Activated CD4-positive, alpha-beta T cell treated with anti-CD3 and anti-CD28 coated beads, Interleukin-2, amount 50 U/mL, for 16 hours (primary cell): Measurements from ENCODE around the gene DDX10.

ENCODE experiments used
- DNase-seq: peaks from one replicate; pipeline ENCODE4 v3.0.0-alpha.2; 2020

The DDX10 gene

DNA sequence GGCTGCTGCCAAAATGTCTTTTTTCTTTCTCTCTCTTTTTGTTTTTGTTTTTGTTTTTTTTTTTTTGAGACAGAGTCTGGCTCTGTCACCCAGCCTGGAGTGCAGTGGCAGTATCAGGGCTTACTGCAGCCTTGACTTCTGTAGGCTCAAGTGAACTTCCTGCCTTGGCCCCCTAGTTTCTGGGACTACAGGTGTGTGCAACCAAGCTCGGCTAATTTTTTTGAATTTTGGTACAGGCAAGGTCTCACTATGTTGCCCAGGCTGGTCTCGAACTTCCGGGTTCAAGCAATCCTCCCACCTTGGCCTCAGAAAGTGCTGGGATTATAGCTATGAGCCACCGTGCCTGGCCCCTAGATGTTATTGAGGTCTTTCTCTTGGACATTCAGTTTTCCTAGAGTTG lies 2.2 kb upstream of the DDX10 start:
- DNase-seq, result no peak

GRCh38 chr11:108663154-108663877 lies 1.6 kb upstream of the DDX10 start:
- no peak for DNase-seq

GRCh38 chr11:108666373-108666772 lies 1.5 kb downstream of the DDX10 start:
- DNase-seq, result no peak

- DNase-seq, result no peak
These were observed 4.4 kb downstream of the DDX10 start for GRCh38 chr11:108669286-108669685.

- no peak for DNase-seq
These were observed 4.8 kb downstream of the DDX10 start for GRCh38 chr11:108669711-108670110.

GRCh38 chr11:108670451-108670850 lies 5.6 kb downstream of the DDX10 start:
- no peak for DNase-seq

- DNase-seq, result no peak
These were observed 7.2 kb downstream of the DDX10 start for GRCh38 chr11:108672113-108672512.

DNA sequence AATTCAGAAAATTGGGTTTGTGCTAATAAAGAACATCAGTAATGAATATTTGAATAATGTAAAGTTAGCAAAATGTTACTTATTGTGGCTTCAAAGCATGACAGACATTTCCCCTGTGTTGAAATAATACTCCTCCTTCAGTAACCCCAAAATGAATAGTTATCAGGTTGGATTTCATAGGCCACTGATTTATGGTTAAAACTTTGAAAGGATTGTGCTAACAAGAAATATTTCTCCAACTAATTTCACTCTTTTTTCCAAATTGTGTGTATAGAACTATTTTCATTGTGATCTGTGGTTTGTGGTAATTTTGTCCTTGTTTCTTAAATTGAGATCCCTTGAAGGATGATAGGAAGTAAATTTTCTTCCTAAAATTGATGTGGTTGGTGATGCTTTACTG lies 7.9 kb downstream of the DDX10 start:
- DNase-seq, result no peak

GRCh38 chr11:108679045-108679444 lies 14.2 kb downstream of the DDX10 start:
- DNase-seq, result no peak

- DNase-seq, result no peak
These were observed 15.4 kb downstream of the DDX10 start for GRCh38 chr11:108680271-108680670.

DNA sequence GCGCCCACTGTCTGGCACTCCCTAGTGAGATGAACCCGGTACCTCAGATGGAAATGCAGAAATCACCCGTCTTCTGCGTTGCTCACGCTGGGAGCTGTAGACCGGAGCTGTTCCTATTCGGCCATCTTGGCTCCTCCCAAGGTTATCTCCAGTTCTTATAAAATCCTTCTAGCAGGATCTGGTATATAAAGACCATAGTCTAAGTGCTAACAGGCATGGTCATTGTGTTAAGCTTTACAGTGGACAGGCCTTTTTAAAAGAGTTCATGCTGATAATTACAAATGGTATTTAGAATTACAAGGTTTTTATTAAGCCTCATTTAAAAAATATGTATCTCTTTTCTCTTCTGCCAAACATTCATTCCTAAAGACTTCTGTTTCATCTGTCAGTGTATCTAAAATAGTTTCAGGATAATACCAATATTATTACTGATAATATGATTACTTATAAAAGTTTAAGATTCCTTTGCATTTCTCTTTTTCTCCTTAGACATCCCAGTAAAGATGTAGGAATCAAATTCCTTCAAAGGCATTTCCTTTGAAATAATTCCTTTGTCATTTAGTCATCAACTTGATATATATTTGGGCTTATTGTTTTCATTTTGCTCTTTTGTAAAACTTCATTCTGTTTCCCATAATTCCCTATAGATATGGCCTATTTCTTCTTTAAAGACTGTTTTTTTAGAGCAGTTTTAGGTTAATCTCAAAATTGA lies 20.7 kb downstream of the DDX10 start:
- no peak for DNase-seq

- DNase-seq, result no peak
These were observed 29.0 kb downstream of the DDX10 start for GRCh38 chr11:108693852-108694251.

GRCh38 chr11:108694846-108695245 lies 30.0 kb downstream of the DDX10 start:
- DNase-seq, result no peak

- peak; percentile 52 for DNase-seq
These were observed 33.1 kb downstream of the DDX10 start for GRCh38 chr11:108697872-108698473.

DNA sequence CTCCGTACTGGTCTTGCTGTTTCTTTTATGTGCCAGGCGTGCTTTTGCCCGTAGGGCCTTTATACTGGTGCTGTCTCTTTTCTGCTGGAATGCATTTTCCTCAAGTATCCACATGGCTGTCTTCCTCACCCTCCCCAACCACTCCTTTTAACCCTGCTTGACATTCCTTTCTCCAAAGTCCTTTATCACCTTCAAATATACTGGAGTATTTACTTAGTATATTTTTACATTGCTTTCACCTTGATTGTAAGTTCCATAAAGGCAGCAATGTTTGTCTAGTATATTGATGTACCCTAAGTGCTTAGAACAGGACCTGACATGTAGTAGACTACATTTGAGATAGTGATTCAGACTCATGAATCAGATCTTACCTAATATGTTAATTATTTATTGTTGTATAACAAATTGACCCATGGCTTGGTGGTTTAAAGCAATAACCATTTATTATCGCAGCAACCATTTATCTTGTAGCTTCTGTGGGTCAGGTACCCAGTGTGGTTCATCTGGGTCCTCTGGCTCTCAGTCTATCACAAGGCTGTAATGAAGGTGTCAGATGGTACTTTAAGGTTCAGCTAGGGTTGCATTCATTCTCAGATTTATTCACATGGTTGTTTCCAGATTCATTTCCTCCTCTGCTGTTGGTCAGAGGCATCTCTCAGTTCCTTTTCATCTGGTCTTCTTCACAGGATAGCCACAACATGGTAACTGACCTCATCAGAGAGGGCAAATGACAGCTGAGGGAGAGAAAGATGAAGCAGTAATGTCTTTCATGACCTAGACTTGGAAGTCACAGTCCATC lies 34.2 kb downstream of the DDX10 start:
- DNase-seq, result no peak

DNA sequence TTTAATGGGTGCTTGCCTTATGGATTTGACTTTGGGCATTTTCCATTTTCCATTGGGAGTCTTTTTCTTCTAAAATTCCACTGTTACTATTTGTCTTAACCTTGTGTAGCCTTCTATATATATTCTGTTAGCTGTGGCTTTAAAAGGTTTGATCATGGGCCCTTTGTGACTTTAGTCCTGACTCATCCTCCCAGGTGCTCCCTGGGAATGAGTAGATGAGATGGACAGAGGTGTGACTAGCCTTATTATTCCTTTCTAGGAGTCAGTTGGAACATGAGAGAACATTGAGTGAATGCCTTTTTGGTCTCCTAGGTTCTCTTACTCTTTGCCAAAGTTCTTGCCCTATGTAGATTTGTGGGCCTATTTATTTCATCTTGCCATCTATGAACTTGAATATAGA lies 39.0 kb downstream of the DDX10 start:
- no peak for DNase-seq

DNA sequence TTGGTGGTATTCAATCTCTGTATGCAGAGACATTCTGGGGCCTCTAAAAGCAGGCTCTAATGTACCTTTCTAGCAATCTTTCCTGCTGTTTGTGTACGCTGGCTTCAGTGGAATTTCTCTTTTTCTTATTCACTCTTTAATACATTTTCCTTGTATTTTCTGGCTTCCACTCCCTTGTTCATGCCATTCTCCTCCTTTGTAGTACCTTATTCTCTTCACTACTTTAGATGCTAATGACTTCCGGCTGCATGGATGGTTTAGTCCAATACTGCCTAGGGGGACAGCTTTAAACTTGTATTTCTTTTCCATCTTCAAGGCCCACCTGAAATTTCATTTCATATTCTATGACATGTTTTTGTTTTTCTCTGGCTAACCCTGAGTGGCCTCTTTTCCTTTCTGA lies 40.2 kb downstream of the DDX10 start:
- DNase-seq, result no peak

- no peak for DNase-seq
These were observed 43.3 kb downstream of the DDX10 start for GRCh38 chr11:108708173-108708572.

DNA sequence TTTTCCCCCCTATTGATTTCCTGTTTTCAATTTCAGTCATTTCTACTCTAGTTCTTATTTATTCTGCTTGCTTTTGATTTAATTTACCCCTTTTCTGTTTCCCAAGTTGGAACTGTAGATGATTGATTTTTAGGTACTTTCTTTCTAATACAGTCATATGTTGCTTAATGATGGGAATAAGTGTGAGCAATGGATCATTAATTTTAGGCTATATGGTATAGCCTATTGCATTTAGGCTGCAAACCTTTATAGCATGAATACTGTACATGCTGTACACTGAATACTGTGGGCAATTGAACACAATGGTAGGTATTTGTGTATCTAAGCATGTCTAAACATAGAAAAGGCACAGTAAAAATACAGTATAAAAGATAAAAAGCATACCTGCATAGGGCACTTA lies 44.9 kb downstream of the DDX10 start:
- no peak for DNase-seq

- peak; percentile 41 for DNase-seq
These were observed 48.4 kb downstream of the DDX10 start for GRCh38 chr11:108713076-108713790.

- DNase-seq, result no peak
These were observed 50.4 kb downstream of the DDX10 start for GRCh38 chr11:108715239-108715638.

DNA sequence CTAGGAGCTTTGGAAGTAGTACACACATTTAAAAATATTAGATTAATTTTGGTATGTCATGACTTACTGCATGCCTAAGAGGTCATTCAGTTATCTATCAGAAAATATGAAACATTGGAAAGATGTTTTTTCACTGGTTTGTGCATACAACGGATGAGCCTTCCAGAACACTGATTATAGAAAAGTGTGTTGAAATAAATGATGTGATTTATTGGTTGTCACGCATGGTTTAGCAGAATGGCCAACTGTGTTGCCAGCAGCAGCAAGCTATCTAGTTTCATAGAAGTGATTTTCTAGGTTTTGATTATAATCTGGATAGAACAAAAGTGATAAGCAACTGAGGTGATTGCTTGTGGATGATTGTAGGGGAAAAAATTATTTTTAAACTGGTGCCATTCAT lies 53.6 kb downstream of the DDX10 start:
- DNase-seq, result no peak
